NCI-H748 (cell line): ENCODE data around the gene PRKAA2.

Experiments used
- DNase-seq: peaks from one replicate; lab custom pipeline; 2025; ENCODE audit not compliant: unreplicated experiment; lab: John Stamatoyannopoulos, UW

The PRKAA2 gene

DNA sequence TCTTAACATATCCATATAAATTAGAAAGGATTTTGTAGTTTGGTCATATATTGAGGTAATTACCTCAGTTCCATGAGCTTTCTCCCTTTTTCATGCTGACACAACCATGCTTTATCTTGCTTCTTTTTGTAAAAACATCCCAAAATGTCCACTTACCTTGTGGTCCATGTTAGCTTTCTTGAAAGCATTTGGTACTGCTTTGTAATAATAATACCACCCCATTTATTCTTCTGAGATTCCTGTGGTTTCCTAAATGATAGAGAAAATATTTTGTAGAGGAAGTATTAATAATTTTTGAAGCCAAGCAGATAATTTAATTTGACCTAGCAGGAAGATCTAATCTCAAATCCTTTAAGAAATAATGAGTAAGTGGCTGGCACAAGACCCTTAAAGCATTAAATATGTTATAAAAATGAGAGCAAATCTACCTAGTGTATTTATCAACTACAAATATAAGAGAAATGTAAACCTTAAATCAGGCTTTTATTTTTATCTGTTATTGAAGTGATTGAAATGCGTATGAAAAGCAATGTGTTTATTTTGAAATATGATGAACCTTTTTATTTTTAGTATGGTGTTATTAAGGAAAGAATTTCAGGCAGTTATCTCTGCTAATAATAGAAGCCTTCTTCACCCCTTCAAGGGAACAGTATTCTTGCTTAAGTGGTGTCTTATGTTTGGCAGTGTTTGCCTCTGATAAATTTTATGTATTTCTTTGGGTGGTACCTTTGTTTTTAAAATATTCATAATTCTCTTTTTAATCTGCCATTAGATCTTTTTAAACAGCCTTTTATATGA, 9.2 kb downstream of the PRKAA2 start:
- no peak for DNase-seq

DNA sequence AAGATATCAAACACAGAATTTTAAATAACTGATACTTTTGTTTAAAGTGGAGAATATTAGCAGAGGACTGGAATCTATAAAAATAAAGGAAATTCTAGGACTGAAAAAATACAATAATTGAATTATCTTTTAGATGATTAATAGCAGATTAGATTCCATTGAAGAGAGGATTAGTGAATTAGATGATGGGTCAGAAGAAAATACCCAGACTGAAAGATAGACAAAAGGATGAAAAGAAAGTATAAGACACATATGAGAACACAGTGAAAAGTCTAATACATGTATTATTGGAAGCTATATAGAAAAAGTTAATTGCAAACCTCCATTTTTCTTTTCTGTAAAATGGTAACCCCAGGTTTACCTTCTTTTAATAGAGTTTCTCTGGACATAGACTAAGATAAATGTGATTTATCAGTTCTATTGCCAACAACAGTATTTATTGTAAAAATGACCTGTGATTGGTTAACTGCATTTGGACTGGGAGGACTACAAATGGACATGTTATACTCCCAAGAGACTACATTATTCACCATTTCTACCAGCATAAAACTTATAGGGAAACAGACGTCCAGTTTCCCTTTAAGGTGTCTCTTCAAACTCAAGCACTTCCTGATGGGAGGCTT, 11.0 kb downstream of the PRKAA2 start:
- DNase-seq: no peak

DNA sequence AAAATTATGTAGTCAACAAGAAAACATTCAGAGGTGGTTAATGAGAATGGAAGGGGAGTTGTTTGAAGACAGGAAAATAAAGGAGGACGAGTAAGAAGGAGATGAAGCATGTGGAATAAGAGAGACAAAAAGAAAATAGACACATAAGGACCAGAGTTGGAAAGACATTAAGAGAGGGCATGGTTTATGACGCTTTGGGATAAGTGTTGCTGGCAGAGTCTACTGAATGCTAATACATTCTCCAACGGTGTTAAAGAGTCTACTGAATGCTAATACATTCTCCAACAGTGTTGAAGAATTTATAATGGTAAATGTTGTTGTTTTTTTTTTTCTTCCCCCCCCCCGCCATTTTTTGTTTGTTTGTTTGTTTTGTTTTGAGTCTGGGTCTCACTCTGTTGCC, 13.1 kb downstream of the PRKAA2 start:
- DNase-seq: no peak

DNA sequence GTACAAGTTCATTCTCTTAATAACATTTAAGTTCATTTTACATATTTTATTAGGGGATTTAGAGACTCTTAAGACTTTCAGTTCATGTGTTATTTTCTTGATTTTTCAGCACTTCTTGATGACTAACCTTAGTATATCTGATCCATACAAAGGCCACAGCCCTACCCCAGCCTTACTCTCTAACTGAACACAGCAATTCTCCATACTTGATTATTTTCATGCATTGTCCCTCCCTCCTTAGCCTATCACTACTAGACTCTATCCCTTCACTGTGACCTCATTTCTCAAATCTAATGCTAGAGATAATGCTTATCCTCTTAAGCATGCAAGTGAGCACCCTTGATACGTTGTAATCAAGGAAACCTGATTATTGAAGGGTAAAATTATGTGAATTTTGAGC, 15.2 kb downstream of the PRKAA2 start:
- DNase-seq: no peak

DNA sequence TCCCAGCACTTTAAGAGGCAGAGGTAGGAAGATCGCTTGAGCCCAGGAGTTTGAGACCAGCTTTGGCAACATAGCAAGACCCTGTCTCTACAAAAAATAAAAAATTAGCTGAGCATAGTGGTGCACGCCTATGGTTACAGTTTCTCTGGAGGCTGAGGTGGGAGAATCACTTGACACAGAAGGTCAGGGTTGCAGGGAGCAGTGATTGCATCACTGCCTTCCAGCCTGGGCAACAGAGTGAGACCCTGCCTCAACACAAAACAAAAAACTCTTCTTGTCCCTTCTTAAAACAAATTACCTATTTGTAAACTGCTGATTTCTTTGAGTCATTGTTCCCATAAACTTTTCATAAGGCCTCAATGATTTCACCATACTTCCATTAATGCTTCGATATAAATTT, 18.7 kb downstream of the PRKAA2 start:
- DNase-seq: no peak

DNA sequence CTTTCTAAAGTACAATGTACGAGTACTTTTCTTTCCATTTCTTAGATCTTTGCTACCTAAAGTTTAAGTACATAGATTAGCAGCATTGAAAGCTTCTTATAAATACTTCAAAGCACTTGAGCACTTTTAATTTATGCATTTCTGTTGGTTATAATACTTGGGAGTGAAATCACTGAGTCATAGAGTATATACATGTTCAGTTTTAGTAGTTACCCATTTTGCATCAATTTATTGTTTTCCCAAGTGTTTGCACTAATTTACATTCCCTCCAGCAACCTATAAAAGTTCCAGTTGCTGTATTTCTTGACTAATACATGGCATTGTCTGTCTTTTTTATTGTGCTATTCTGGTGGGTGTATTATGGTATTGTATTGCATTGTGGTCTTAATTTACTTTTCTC, 20.3 kb downstream of the PRKAA2 start:
- DNase-seq: no peak

DNA sequence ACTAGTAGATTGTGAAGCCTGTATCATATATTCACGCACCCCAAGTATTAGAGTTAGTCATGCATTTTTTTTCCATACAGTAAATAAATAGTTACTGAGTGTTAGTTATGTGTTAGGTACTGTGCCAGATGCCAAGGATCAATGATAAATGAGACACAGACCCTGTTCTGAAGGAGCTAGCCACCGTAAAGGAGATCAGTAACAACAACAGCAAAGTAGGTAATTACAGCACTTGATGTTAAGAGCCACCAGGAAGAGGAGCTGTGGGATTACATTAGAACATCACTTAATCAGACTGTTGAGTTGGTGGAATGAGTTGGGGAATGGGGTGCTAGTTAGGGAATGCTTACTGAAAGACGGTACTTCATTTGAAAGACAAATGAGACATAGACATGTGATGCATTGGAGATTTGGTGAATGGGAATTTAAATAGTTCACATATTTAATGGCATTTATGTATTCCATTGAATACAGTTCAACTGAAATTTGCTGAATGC, 21.0 kb downstream of the PRKAA2 start:
- no peak for DNase-seq

DNA sequence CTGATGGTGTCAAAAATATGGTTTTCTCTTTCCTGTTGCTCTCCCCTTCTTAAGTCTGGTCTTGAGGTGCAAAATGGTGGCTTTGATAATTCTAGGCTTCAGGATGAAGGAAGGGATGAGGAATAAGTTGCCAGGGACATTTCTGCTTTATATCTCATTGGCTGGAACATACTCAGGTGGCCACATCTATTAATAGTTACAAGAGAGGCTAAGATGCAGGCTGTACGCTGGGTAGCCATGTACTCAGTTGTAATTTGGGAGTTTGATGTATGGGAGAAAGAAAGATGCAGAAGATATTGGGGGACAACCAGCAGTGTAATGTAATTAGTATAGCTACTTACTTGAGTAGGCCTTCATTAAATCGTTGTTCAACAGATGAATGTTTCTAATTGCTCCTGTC, 25.2 kb downstream of the PRKAA2 start:
- DNase-seq: no peak

DNA sequence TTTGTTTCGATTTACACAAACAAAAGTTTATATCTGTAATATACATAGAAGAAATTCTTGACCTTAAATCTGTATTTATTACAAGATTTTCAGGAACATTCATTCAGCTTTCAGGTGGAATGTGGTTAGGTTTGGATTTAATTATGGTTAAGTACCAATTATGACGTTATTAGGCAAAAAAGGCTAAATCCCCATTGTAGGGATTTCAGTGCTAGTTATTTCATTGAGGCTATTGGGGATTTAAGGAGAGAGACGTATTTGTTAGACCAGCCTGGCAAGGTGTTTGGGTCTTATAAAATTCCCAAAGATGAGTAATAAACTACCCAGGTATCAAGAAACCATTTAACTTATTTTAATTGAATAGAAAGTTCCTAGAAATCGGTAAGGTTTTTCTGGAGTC, 26.0 kb downstream of the PRKAA2 start:
- DNase-seq: no peak

DNA sequence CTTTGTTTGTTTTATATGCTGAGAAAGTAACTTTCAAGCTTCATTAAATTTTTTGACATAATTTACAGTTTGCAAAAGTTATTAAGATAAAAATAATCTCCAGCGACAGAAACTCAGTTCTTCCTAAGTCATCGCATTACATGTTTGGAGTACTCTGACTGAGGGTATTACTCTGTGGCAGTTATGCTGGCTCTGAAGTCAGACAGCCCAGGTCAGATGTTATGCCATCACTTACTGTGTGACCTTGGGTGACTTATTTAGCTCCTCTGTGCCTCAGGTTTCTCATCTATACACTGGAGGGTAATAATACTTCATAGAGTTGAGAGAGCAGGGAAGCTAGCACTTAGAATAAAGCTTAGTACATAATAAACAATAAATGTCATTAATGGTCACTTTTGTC, 26.4 kb downstream of the PRKAA2 start:
- no peak for DNase-seq

DNA sequence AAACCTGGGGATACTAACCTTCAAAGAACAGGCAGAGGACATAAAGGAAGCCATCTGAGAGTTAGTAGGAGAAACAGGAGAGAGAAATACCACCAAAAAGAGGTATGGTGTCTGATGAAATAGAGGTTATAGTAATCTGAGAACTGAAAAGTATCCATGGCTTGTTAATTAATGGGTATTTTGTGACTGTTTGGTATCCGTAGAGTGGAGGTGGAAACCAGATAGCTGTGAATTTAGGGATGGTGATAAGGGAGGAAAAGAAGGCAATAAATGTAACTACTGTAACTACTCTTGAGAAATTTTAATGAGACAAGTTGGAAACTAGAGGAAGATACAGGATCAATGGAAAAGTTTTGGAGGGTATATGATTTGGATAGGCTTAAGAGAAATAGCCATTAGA, 27.5 kb downstream of the PRKAA2 start:
- DNase-seq: no peak

DNA sequence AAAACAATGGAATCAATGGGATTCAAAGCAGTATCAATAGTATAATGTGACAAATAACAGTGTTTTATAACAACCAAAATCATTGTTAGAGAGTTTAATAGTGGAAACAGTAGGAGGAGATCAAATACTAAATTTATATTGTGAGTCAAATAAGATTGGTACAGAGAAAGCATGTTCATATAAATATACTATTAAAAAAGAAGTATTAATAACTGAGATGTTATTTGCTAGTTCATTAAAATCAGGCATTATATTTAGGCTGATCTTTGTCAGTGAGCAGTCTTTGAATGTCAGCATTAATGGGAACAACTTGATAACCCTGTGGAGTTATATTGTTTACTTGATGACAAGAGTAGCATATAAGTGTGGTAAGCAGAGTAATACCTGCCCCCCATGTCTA, 30.6 kb downstream of the PRKAA2 start:
- DNase-seq: no peak

DNA sequence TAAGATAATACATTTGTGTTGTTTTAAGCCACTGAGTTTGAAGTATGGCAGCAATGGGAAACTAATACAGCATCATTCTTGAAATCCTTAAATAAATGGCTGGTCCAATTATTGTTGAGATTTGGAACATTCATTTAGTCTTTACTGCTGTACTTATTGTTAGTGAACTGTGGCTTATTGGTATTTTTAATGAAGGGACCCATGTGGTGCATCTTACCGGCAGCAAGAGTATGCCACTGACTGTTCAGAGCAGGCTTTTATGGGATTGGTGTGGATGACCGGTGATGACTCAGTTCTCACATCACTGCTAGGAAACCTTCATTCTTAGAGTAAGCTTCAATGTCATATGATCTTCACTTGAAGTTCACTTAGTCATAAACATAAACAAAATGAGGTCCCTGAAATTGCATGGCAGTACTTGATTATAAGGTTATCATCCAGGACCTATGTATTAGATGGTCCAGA, 31.5 kb downstream of the PRKAA2 start:
- DNase-seq: no peak

DNA sequence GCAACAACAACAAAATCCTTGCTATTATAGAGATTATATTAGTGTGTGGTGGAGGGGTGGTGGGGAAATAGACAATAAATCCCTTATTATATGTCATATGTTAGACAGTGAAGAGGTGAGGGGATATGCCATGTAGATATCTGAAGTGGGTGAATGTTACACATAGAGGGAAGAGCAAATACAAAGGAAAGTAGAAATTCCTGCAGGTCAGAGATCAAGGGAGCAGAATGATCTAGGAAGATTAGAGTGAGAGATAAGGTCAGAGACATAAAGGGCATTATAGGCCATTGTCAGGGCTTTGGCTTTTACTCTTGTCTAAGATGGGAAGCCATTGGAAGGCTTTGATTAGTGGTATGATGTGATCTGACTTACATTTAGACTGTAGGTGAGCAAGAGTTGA, 38.5 kb downstream of the PRKAA2 start:
- no peak for DNase-seq

DNA sequence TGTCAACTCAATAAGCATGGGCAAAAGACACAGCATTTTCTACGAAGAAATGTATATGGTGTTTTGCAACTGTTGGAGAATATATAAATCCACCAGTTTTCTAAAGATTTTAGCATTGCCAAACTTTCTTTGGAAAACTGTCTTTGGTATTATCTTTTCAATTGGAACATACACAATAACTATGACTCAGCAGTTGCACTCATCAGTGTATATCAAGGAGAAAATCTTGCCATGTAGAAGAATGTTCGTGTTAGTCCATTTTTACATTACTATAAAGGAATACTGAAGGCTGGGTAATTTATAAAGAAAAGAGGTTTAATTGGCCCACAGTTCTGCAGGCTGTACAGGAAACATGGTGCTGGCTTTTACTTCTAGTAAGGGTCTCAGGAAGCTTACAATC, 41.1 kb downstream of the PRKAA2 start:
- DNase-seq: no peak

DNA sequence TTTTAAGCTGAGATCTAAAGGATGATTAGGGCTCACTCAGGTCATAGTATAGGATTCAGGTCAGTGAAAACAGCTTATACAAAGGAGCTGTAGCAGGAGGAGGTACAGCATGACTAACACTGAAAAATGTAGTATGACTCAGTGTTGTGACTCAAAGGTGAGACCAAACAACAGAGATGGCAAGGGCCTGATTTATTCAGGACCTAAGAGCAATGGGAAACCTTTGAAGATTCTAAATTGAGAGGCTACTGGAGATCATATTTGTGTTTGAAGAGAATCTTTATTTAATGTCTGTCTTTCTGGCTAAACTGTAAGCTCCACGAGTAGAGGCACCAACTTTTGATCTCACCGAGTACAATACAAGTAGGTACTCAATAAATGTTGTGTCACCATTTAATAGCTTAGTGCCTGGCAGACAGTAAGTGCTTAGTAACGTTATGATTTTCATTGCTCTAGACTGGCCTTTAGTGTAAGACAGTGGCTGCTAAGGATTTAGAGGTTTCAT, 43.5 kb downstream of the PRKAA2 start:
- no peak for DNase-seq

DNA sequence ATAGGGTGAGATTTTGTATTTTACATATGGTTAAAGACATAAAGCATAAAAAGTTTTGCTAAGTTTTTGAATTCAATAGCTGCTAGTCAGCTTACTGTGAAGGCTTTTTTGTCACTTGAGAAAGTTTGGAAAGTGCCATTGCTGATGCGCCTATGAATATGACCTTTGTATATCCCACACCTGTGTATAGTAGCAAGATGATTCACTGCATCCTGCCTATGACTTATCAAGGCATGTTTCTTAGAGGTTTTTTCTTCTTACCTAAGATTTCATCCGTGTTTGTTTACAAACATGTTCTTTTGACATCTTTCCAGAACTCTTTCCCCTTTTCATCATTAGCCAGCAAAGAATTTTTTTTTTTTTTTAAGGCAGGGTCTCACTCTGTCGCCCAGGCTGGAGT, 51.5 kb downstream of the PRKAA2 start:
- DNase-seq: no peak

DNA sequence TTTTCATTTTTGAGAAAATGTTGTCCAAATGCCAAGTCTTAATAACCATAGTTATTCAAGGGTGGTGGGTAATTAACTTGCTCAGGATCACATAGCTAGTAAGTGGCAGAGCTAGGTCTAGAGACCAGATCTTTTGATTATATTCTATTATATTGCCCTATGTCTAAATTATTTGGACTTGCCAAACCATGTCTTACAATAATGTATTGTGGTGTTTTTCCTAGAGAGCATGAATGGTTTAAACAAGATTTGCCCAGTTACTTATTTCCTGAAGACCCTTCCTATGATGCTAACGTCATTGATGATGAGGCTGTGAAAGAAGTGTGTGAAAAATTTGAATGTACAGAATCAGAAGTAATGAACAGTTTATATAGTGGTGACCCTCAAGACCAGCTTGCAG, 58.6 kb downstream of the PRKAA2 start:
- DNase-seq: no peak

DNA sequence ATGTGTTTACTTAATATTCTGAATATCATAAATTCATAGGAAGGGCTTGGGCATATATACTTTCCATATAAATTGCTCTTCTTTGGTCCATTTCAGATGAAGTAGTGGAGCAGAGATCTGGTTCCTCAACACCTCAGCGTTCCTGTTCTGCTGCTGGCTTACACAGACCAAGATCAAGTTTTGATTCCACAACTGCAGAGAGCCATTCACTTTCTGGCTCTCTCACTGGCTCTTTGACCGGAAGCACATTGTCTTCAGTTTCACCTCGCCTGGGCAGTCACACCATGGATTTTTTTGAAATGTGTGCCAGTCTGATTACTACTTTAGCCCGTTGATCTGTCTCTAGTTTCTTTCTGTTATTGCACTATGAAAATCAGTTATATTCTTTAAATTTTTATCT, 62.3 kb downstream of the PRKAA2 start:
- DNase-seq: no peak

DNA sequence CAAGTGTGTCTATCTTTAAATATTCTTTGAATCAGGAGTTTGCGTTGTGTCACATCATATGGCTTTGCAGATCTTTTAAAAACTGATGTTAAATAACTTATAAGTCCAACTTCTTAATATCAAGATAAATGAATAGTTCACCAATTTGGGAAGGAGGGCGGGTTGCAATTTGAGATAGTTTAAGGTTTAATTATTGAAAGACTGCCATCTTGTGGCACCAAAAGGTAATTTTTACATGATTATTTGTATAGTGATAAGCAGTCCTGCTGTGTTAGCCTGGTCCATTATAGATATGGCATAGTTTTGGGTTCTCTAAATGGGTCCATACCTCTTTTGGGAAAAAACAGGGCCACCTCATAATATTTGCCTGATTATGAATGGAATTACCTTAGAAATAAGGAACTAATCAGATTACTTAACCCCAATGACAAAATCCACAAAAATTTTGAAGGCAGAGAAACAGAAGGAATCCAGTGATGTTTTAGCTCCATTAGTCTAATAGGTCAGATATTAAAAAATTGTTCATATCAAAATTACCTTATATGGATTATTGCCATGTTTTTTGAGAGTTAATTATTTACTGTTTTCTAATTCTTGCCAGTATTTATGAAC, 64.3 kb downstream of the PRKAA2 start:
- DNase-seq: peak; percentile 75

DNA sequence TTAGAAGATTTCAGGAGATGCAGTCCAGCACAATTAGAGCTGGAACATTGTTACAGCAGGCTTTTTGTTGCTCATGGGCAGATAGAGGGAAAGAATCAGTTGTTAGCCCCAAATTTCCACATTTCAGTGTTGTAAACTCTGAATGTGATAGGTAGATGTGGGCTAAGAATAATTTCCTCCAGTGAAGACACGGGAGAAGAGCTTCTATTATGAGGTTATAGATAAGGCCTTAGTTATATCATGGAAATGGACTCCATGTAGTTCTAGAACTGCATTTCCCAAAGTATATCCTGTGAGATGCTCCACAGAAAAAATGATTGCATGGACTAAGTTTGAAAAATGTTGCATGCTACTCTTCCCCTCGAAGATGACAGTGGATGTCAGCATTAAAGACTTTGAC, 64.9 kb downstream of the PRKAA2 start:
- no peak for DNase-seq

DNA sequence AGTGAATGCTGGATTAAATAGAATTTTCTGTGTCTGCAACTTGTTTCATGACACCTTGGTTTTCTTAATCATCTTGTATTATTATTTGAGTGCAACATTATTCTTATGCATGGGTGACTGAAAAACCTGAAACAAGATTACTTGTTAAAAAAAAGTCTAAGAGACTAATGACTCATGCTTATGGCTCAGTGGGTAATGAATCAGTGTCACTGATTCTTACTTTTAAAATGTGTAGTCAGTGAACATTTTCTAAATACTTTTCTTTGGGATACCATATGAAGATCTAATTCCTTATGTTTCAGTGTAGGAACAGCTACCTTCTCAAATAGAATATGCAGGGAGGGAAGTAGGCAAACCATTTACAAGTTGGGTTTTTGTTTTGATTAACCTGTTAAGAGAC, 65.5 kb downstream of the PRKAA2 start:
- DNase-seq: no peak
